22Rv1 (cell line): ENCODE results near the gene LRCH1.

Experiments used
- H3K27ac ChIP-seq: fragments of 450-650 bp; 2 replicates; pipeline ENCODE4 v1.5.1; 2017
- ZFX ChIP-seq: fragments of 450-650 bp; IDR thresholded peaks from 2 replicates; pipeline ENCODE4 v1.6.1; 2017; ENCODE audit warnings: antibody characterized with exemption, borderline replicate concordance
- TF ChIP-seq, protein P1 (sequence below): fragments of 450-650 bp; IDR thresholded peaks from 2 replicates; pipeline ENCODE4 v1.5.1; 2017; ENCODE audit warnings: mild to moderate bottlenecking

LRCH1 gene

DNA sequence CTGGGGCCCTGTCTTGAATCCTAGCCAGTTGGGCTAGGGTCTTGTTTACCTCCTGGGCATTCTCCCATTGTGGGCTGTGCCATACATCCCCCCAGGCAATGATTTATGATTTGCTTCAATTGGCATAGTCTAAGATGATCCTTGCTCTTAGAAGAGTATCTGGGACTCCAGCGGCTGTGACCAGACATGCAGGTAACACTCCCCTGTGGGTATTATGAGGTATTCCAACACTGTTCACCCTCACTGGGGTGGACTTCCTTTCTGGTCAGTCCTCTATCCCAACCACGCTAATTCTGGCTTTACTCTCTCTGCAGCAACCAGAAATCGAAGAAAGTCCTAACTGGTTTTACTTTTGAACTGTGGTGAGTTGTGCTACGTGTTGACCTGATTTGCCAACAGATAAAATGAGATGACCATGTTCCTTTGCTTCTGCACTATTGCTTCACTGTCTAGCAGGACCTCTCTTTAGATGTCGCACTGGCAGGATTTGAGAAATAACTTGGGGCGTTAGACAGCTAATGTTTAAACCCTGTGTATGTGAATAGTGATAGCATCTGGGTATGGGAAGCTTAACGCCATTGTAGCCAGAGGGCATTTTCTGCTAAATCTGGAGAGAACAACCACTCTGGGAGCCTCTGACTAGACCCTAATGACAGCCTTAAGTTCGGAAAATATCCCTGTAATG lies 6.7 kb upstream of the LRCH1 start:
- no peak for TF ChIP-seq ZFX
- TF ChIP-seq, protein P1, sequence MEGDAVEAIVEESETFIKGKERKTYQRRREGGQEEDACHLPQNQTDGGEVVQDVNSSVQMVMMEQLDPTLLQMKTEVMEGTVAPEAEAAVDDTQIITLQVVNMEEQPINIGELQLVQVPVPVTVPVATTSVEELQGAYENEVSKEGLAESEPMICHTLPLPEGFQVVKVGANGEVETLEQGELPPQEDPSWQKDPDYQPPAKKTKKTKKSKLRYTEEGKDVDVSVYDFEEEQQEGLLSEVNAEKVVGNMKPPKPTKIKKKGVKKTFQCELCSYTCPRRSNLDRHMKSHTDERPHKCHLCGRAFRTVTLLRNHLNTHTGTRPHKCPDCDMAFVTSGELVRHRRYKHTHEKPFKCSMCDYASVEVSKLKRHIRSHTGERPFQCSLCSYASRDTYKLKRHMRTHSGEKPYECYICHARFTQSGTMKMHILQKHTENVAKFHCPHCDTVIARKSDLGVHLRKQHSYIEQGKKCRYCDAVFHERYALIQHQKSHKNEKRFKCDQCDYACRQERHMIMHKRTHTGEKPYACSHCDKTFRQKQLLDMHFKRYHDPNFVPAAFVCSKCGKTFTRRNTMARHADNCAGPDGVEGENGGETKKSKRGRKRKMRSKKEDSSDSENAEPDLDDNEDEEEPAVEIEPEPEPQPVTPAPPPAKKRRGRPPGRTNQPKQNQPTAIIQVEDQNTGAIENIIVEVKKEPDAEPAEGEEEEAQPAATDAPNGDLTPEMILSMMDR, result no peak
- H3K27ac ChIP-seq, result no peak overlapping the region

DNA sequence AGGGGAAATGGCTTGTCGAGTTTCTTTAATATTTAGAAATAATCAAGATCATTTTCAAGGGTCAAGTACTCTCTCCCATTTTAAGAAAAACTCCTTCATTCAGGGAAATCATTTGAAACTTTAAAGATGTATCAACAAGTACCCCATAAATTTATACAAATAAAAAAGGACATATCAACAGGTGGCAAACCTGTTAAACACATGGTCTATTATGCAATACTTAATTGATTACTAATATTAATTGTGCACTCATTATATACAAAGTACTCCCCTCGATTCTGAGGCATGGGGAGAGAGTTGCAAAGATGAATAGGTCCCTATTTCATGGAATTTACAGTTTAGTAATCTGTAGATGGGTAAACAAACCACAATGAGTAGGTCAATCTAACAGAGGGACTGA lies 2.1 kb upstream of the LRCH1 start:
- H3K27ac ChIP-seq, result no peak overlapping the region
- TF ChIP-seq, protein P1, result no peak
- TF ChIP-seq ZFX, result no peak

DNA sequence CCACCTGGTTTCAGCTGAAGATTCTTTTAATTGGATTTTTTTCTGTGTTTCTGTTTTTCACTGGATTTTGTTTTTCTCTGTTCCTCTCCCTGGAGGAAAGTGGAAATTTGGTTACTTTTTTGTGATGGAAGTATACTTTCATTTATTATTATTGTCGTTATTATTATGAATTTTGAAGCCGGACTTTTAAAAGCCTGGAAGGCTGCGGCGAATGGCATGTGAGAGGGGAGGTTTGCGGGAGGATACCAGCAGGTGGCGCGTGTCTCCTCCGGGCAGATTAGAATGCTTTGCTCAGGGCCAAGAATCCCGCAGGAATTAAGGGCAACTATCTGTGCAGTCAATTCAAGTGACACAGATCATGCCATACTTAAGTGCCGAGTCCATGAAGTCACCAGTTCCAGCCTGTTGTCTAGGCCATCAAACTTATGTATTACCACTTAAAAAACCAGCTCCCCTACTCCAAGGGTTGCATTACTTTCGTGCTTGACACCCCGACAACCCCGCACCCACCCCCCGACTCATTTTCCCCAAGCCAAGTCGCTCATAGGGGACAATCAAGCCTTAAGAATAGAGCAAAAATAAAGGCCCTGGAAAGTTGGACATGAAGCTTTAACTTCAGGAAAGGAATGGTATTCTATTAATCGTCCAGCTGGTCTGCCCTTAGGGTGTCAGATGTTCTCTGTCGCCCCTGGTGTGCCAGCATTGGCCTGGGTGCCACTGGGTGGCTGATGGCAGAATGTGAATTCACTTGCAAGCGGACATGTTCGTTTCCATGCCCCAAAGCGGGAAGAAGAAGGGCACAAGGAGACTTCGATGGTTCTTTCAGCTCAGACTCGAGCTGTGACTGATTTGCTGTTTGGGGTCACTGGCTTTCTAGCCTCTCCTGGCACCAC lies 1.3 kb upstream of the LRCH1 start:
- TF ChIP-seq ZFX, result no peak
- TF ChIP-seq, protein P1, result peak; percentile 96
- peak overlapping the region; percentile 5; the same call in 1 of the 2 replicates for H3K27ac ChIP-seq

DNA sequence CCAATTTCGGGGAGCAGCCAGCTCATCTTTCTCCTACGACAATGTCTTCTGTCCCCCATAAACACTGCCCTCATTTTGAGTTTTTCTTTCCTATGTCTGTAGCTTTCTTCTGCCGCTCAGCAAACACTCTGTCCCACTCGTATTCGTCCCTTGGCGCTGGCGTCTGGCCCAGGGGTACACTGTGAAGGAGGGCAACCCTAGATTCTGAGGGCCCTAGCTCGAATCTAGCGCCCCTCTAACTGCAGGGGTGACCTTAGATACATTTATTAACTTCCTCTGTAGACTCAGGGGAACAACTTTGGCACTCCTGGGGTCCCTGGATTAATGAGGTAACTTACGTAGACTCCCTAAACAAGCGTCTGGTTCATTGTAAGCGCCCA lies 677 bp upstream of the LRCH1 start:
- H3K27ac ChIP-seq, result peak overlapping the region; percentile 58
- TF ChIP-seq, protein P1, result no peak
- TF ChIP-seq ZFX, result no peak

DNA sequence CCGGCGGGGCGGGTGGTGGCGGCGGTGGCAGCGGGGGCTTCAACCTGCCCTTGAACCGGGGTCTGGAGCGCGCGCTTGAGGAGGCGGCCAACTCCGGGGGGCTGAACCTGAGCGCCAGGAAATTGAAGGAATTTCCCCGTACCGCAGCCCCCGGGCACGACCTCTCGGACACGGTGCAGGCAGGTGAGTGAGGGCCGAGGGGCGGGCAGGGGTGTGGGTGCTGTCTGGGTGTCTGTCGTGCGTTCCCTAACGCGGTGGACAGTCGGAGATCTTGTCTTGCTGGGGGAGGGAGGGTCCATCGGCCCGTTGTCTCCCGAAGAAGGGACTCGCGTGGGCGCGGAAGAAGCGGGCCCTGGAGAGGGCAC lies 533 bp downstream of the LRCH1 start:
- peak overlapping the region; percentile 58 for H3K27ac ChIP-seq
- TF ChIP-seq, protein P1, result no peak

DNA sequence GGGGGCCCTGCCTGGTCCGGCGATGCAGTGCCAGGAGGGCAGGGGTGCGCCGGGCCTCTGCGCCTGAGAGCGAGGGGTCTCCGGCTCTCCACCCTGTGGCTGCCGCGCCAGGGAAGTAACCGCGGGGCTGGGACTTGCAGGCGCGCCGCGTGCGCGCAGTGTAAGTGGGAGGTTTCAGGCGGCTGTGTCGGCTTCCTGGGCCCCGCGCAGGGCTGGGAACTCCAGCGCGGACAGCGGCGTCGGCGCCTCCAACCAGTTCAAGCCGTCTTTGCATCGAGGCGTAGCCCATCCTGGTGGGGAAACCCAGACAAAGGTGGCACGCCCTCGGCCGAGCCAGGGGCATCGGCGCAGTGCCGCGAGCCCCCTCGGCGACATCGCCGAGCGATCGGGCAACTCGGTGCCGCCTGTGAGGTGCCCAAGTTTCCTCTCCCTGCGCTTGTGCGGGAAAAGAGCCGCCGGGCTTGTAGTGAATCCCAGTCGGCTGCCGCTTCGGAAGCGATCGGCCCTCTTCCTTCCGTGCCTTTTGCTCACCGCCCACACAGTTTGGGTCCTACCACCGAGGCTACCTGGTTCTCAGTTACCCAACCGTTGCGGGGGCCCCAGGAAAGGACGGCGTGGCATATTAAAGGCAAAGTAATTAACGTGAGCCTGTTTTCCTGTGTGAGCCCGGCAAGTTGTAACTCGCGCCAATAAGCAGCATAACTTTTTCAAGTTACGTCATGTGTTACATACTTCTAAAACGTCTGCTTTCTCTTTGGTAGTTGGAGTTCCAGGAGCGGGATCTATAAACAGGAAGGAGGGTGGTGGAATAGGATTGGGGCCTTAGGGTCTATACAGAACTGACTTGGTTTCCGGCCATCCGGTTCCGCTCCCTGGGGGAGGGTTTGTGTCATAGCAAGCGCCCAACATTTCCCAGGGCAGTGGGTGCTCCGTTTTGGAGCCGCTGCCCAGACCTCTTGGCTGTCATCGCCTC lies 1.2 kb downstream of the LRCH1 start:
- peak overlapping the region; percentile 58 for H3K27ac ChIP-seq
- TF ChIP-seq ZFX, result no peak
- TF ChIP-seq, protein P1, result no peak
